DMS 273 (cell line): Measurements from ENCODE around the gene SLC5A1.
"Not testable (repeated sequence)": the region's sequence is repeated elsewhere in the genome, so short reads cannot be mapped to it uniquely, and the experiment has no call there.

Source experiments
- DNase-seq: peaks from one replicate; lab custom pipeline; 2025; ENCODE audit not compliant: unreplicated experiment; lab: John Stamatoyannopoulos, UW

SLC5A1 gene

GRCh38 chr22:32142600-32142999 lies 99.5 kb downstream of the SLC5A1 start:
- DNase-seq: no peak

GRCh38 chr22:32144496-32145274 lies 101.6 kb downstream of the SLC5A1 start:
- no peak for DNase-seq

- DNase-seq: not testable (repeated sequence)
These were observed 104.1 kb downstream of the SLC5A1 start for GRCh38 chr22:32147128-32147527.

- DNase-seq: not testable (repeated sequence)
These were observed 105.3 kb downstream of the SLC5A1 start for GRCh38 chr22:32148372-32148771.

- not testable (repeated sequence) for DNase-seq
These were observed 107.6 kb downstream of the SLC5A1 start for GRCh38 chr22:32150647-32151046.

GRCh38 chr22:32151641-32152040 lies 108.6 kb downstream of the SLC5A1 start:
- DNase-seq: not testable (repeated sequence)

- DNase-seq: not testable (repeated sequence)
These were observed 111.7 kb downstream of the SLC5A1 start for GRCh38 chr22:32154727-32155126.

GRCh38 chr22:32157632-32158031 lies 114.6 kb downstream of the SLC5A1 start:
- not testable (repeated sequence) for DNase-seq

- no peak for DNase-seq
These were observed 115.9 kb downstream of the SLC5A1 start, which contains the start of gene C22orf42 for GRCh38 chr22:32158712-32159533. C22orf42 (minus strand) TSS chr22:32159303; CDS start chr22:32159215, 88 bp downstream.

- not testable (repeated sequence) for DNase-seq
These were observed 117.3 kb downstream of the SLC5A1 start for GRCh38 chr22:32160411-32160810.
